ENCODE measurements around the gene CLDN8. TPM values are rescaled to one million over a fixed set of nuclear protein-coding genes. Genes with fewer than 3 reads are reported as not detected.

The CLDN8 gene
- total RNA-seq, 2 experiments from 2014 or later = not detected

- Mint-ChIP-seq H3K36me3 (ENCODE audit: low read depth) (no peaks in the 10 kb centered on the region), H3K27me3 (no peaks in the 10 kb centered on the region), H3K9me3 (no peaks in the 10 kb centered on the region), H3K4me3 (no peak overlapping the region), H3K27ac (no peak overlapping the region), H3K4me1 (ENCODE audit: low read depth) (no peaks in the 10 kb centered on the region)
- no peak for DNase-seq
- POLR2A ChIA-PET = no interaction called here
- CTCF ChIA-PET = no interaction called here
- no peak for ATAC-seq
- TF ChIP-seq, protein P1, sequence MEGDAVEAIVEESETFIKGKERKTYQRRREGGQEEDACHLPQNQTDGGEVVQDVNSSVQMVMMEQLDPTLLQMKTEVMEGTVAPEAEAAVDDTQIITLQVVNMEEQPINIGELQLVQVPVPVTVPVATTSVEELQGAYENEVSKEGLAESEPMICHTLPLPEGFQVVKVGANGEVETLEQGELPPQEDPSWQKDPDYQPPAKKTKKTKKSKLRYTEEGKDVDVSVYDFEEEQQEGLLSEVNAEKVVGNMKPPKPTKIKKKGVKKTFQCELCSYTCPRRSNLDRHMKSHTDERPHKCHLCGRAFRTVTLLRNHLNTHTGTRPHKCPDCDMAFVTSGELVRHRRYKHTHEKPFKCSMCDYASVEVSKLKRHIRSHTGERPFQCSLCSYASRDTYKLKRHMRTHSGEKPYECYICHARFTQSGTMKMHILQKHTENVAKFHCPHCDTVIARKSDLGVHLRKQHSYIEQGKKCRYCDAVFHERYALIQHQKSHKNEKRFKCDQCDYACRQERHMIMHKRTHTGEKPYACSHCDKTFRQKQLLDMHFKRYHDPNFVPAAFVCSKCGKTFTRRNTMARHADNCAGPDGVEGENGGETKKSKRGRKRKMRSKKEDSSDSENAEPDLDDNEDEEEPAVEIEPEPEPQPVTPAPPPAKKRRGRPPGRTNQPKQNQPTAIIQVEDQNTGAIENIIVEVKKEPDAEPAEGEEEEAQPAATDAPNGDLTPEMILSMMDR (IDR thresholded peaks at IDR 0.05) = no peak
- intact Hi-C loops (cut with micrococcal nuclease) = no loop called here
These were observed 11.9 kb upstream of the CLDN8 start for GRCh38 chr21:30227633-30228404.

- intact Hi-C loops (cut with micrococcal nuclease) = no loop called here
- no peaks in the 10 kb centered on the region for H3K4me1 Mint-ChIP-seq (ENCODE audit: low read depth)
- TF ChIP-seq, protein P1 (IDR thresholded peaks at IDR 0.05) = no peak
- CTCF ChIA-PET = no interaction called here
- DNase-seq (no peak), ATAC-seq (no peak)
- no peak overlapping the region for H3K27ac Mint-ChIP-seq
- no peak overlapping the region for H3K4me3 Mint-ChIP-seq
- no peaks in the 10 kb centered on the region for H3K27me3 Mint-ChIP-seq
- POLR2A ChIA-PET = no interaction called here
- H3K9me3 Mint-ChIP-seq = no peaks in the 10 kb centered on the region
- no peaks in the 10 kb centered on the region for H3K36me3 Mint-ChIP-seq (ENCODE audit: low read depth)
These were observed 11.2 kb upstream of the CLDN8 start for GRCh38 chr21:30227128-30227527.

GRCh38 chr21:30223596-30223995, 7.7 kb upstream of the CLDN8 start:
- Mint-ChIP-seq H3K4me3 (no peak overlapping the region), H3K27ac (no peak overlapping the region), H3K36me3 (ENCODE audit: low read depth) (no peaks in the 10 kb centered on the region), H3K4me1 (ENCODE audit: low read depth) (no peaks in the 10 kb centered on the region), H3K27me3 (peaks cover 2% of the 10 kb centered on the region), H3K9me3 (no peaks in the 10 kb centered on the region)
- intact Hi-C loops (cut with micrococcal nuclease) = no loop called here
- CTCF ChIA-PET = no interaction called here
- POLR2A ChIA-PET = no interaction called here
- no peak for DNase-seq
- TF ChIP-seq, protein P1 (IDR thresholded peaks at IDR 0.05) = no peak
- no peak for ATAC-seq

DNA sequence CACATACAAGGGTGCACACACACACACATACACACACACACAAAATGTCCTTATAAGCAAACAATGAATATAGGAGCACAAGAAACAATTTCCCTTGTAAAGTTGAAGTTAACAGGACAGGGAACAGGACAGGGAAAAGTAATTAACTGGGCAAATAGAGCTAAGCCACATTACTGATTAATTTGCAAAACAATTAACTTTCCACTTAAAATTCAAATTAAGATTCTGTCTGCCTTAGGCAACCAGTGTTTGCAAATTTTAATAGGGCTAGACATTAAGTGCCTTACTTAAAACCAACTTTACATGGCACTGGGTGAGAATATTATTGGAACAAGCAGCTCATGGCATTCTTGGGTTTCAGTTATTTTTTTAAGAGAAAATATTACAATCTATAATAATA, 6.8 kb upstream of the CLDN8 start:
- Mint-ChIP-seq H3K4me1 (ENCODE audit: low read depth) (no peaks in the 10 kb centered on the region), H3K36me3 (ENCODE audit: low read depth) (no peaks in the 10 kb centered on the region), H3K4me3 (no peak overlapping the region), H3K27ac (no peak overlapping the region), H3K27me3 (peaks cover 2% of the 10 kb centered on the region), H3K9me3 (no peaks in the 10 kb centered on the region)
- no peak for DNase-seq
- intact Hi-C loops (cut with micrococcal nuclease) = no loop called here
- CTCF ChIA-PET = no interaction called here
- TF ChIP-seq, protein P1 (IDR thresholded peaks at IDR 0.05) = no peak
- ATAC-seq = no peak
- POLR2A ChIA-PET = no interaction called here

DNA sequence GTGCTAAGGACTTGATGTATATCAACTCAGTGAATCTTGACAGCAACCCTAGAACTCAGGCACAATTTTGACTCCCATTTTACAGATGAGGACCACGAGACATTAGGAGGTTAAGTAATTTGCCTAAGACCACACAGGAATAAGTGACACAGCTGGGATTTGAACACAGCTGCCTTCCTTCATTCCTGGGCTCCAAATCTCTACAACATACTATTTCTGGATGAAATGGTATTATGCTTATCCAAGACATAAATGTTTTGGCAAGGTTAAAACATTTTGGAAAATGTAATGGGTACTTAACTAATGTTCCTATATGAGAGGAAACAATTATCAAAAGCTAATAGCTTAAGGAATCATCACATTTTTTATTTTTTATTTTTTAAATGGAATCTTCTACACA, 4.8 kb downstream of the CLDN8 start:
- DNase-seq (no peak), ATAC-seq (no peak)
- Mint-ChIP-seq H3K4me3 (no peak overlapping the region), H3K36me3 (ENCODE audit: low read depth) (no peaks in the 10 kb centered on the region), H3K9me3 (no peaks in the 10 kb centered on the region), H3K27ac (no peak overlapping the region), H3K4me1 (ENCODE audit: low read depth) (no peaks in the 10 kb centered on the region), H3K27me3 (no peaks in the 10 kb centered on the region)
- TF ChIP-seq, protein P1 (IDR thresholded peaks at IDR 0.05) = no peak
- intact Hi-C loops (cut with micrococcal nuclease) = no loop called here
- ChIA-PET CTCF (no interaction called here), POLR2A (no interaction called here)
